Measurements from ENCODE around the gene TMC2. TPM values are rescaled to one million over a fixed set of nuclear protein-coding genes. Genes with fewer than 3 reads are reported as not detected.

The TMC2 gene
- total and polyA plus RNA-seq, 2 of the 8 experiments (the other 6 are each of a cell fraction or from before 2014, with no cell fraction given) = not detected

GRCh38 chr20:2558581-2559278 lies 22.4 kb downstream of the TMC2 start:
- Histone ChIP-seq H3K14ac (ENCODE audit: insufficient read length) (no peak overlapping the region), H3K4me1 (replicated peaks in 1 of 4; ENCODE audit: control insufficient read depth in 3 of 4, insufficient read depth in 4 of 4, low read length in 3 of 4) (peaks cover 0 to 3% (median 1%) of the 10 kb centered on the region in 4 experiments; a peak in 3 of 7 replicates), H2BK120ac (replicated peaks; ENCODE audit: low read depth, low read length) (no peak overlapping the region), H3K56ac (replicated peaks; ENCODE audit: insufficient read length, low read depth, low read length) (no peak overlapping the region), H2AK5ac (ENCODE audit: low read depth, low read length) (no peak overlapping the region), H3K23ac (ENCODE audit: insufficient read length) (no peak overlapping the region), H2AFZ (ENCODE audit: low read length) (peak overlapping the region; percentile 47; the same call in 1 of the 2 replicates), H4K5ac (ENCODE audit: insufficient read length, low read depth, low read length) (no peak overlapping the region), H3K4me3 (ENCODE audit: extremely low read depth in 1 of 4, insufficient read depth in 2 of 4, low read depth in 3 of 4, low read length in 4 of 4) (peak overlapping the region; percentile 27 to 69 (median 40)), H2BK20ac (ENCODE audit: low read length) (no peak overlapping the region), H4K91ac (replicated peaks; ENCODE audit: insufficient read length, low read length) (no peak overlapping the region), H3K18ac (ENCODE audit: extremely low read depth, low read length) (peak overlapping the region; percentile 78), H3K9ac (replicated peaks in 1 of 4; ENCODE audit: extremely low read depth in 1 of 4, low read depth in 3 of 4, low read length in 3 of 4) (no peak overlapping the region; a peak in 2 of 7 replicates), H3K27me3 (replicated peaks in 1 of 4; ENCODE audit: control insufficient read depth in 3 of 4, extremely low read depth in 1 of 4, insufficient read depth in 3 of 4, low read length in 3 of 4) (peaks cover 25 to 33% (median 31%) of the 10 kb centered on the region in 4 experiments), H3K9me3 (ENCODE audit: insufficient read depth in 2 of 2, low read depth in 1 of 2, low read length in 1 of 2) (no peaks in the 10 kb centered on the region), H3K4me2 (ENCODE audit: insufficient read depth in 1 of 2, low read depth in 2 of 2, low read length in 2 of 2) (peak overlapping the region; percentile 76 to 81), H4K20me1 (replicated peaks in 1 of 2; ENCODE audit: control insufficient read depth in 1 of 2, insufficient read depth in 2 of 2, low read length in 2 of 2) (no peaks in the 10 kb centered on the region), H4K8ac (ENCODE audit: extremely low read depth, insufficient read depth, low read length) (0 out of 2 replicates have a peak overlapping the region, but pooled peaks have one; percentile 20), H3K79me1 (ENCODE audit: low read depth, low read length) (no peaks in the 10 kb centered on the region), H3K79me2 (ENCODE audit: control insufficient read depth in 1 of 2, insufficient read depth in 2 of 2, low read length in 2 of 2) (no peaks in the 10 kb centered on the region), H3K4ac (replicated peaks; ENCODE audit: insufficient read length, low read depth, low read length) (no peak overlapping the region), H3K36me3 (ENCODE audit: control insufficient read depth in 2 of 4, insufficient read depth in 4 of 4, low read length in 3 of 4) (no peaks in the 10 kb centered on the region), H3K23me2 (ENCODE audit: low read depth, low read length) (peaks cover 7% of the 10 kb centered on the region; the same call in 1 of the 2 replicates), H2BK12ac (ENCODE audit: low read depth, low read length) (no peak overlapping the region), H2BK15ac (ENCODE audit: low read length) (no peak overlapping the region), H2BK5ac (ENCODE audit: low read depth, low read length) (no peak overlapping the region), H3K27ac (ENCODE audit: low read depth, low read length) (no peak overlapping the region)
- 8% methylated on average over 24 of the region's 54 CpGs; no CpG with 5 or more reads in 1 of the 2 experiments for WGBS, 2 experiments (ENCODE audit: extremely low coverage in 1 of 2, insufficient coverage in 1 of 2, insufficient read length in 1 of 2, insufficient replicate concordance in 2 of 2, low coverage in 1 of 2, low lambda C conversion rate in 2 of 2, missing lambda C conversion rate in 1 of 2)
- ChIA-PET CTCF (ENCODE audit: partially characterized antibody) (interaction anchor here (0.9 kb wide), 2 partner anchors 36 kb away, joined by 3 read pairs; no protein-coding TSS in a partner anchor), POLR2A (ENCODE audit: partially characterized antibody) (interaction anchor here (0.7 kb wide), 1 partner anchor 94 kb away, joined by 3 read pairs; no protein-coding TSS in a partner anchor)
- TF ChIP-seq KDM4A (IDR thresholded peaks at IDR 0.05; ENCODE audit: low read depth, low read length, severe bottlenecking) (peak; percentile 93), PHF8 (conservative IDR thresholded peaks at IDR 0.05; ENCODE audit: low read depth, low read length) (no peak), TEAD4 (IDR thresholded peaks at IDR 0.05; ENCODE audit: low read depth, low read length) (no peak), KDM1A (IDR thresholded peaks at IDR 0.05; ENCODE audit: borderline replicate concordance, low read length) (no peak), EZH2 (IDR thresholded peaks at IDR 0.05; ENCODE audit: low read depth, low read length, severe bottlenecking) (peak; percentile 86), GTF2F1 (IDR thresholded peaks at IDR 0.05; ENCODE audit: borderline replicate concordance, low read depth, low read length) (no peak), SIRT6 (IDR thresholded peaks at IDR 0.05; ENCODE audit: low read length) (no peak), RBBP5 (IDR thresholded peaks at IDR 0.05; ENCODE audit: borderline replicate concordance, low read depth, low read length) (0 out of 2 replicates have a peak, but pooled peaks have one; percentile 54), TAF1 (IDR thresholded peaks at IDR 0.05; ENCODE audit: low read depth, low read length) (no peak), SUZ12 (IDR thresholded peaks at IDR 0.05; ENCODE audit: low read length) (peak; percentile 91), JUND (IDR thresholded peaks at IDR 0.05; ENCODE audit: low read length) (no peak), EGR1 (IDR thresholded peaks at IDR 0.05; ENCODE audit: borderline replicate concordance, low read depth, low read length) (no peak)
- DNase-seq (ENCODE audit: low read depth in 1 of 2, low spot score in 2 of 2) (peak in 1 of 2 experiments; percentile 61), FAIRE-seq (no peak)

All from H1 (cell line).